ENCODE data around the gene MAP1B.
A peak's percentile ranks its signal among the peaks of the same experiment; 100 is the strongest.

The MAP1B gene

DNA sequence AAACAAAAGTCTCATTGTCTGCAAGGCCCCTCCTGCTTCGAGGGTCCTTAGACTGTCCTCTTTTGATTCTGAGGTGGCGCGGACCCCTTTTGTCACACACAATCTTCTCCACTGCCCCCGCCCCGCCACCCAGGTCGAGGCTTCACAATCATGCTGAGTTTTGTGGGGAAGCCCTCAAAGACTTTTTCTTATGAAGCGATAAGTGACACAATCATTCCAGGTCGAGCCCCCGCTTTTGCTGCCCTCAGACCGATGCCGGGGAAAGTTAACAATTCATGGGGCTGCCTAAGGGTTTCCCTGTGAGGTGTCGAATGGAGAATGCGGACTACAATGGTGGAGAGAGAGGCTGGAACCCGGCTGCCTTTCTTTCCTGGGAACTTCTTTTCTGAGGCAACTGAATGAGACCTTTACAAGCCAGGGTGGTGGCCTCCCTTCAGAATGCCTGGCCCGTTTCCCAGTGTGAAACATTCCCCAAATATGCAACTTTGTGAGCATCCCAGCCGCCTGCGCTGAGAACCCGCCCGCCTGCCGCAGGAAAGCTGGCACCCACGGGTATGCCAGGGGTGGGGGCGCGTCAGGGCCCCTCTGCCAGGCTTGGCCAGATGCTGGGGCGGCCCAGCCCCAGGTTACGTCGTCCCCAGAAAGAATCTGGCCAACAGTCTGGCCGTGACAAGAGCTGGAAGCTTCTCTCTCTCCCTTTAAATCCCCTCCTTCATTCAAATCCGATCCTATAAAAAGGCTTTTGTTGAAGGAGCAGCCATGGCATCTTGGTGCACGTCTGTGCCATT, 71.9 kb downstream of the MAP1B start:
- H3K27me3 ChIP-seq (ENCODE audit: control insufficient read depth, insufficient read depth, low read length) = no peaks in the 10 kb centered on the region

DNA sequence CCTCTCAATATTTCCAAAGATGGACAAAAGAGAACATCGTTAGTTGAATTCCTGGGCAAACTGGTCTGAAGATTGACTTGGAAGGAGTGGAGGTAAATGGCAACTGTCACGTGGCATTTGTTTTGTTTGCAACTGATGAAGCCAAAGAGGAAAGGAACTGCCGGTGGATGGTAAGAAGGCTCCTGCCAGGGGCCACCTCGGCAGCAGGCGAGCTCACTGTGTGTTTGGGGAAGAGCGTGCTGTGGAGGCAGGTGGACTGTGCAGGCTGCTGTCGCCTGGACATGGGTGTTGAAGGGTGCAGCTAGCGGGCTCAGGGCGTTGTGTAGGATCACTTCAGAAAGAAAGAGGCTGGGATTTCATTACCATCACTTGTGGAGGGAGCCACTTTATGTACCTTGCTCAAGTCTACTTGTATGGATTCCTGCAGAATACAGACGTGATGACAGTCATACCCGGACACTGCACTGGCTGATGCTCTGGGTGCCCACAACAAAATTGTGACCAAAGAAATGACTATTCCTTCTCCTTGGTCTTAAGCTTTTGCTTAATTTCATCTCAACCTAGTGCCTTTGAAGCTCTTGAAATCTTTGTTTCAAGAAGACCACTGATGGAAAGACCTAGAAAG, 72.7 kb downstream of the MAP1B start:
- Histone ChIP-seq H3K27me3 (ENCODE audit: control insufficient read depth, insufficient read depth, low read length) (no peaks in the 10 kb centered on the region), H3K36me3 (ENCODE audit: control insufficient read depth, insufficient read depth, low read length) (peaks cover 33% of the 10 kb centered on the region), H3K4me3 (ENCODE audit: low read depth, low read length) (no peak overlapping the region), H3K4me1 (ENCODE audit: control insufficient read depth, insufficient read depth, low read length) (peaks cover 22% of the 10 kb centered on the region), H3K9me3 (ENCODE audit: control insufficient read depth, insufficient read depth, low read length) (no peaks in the 10 kb centered on the region), H3K9ac (ENCODE audit: low read depth, low read length) (no peak overlapping the region), H3K27ac (ENCODE audit: low read depth, low read length) (peak overlapping the region; percentile 82)

More for the DNA sequence above, 71.9 kb downstream of the MAP1B start:
- Histone ChIP-seq H3K27ac (ENCODE audit: low read depth, low read length) (peak overlapping the region; percentile 82), H3K4me3 (ENCODE audit: low read depth, low read length) (no peak overlapping the region), H3K9ac (ENCODE audit: low read depth, low read length) (no peak overlapping the region), H3K9me3 (ENCODE audit: control insufficient read depth, insufficient read depth, low read length) (no peaks in the 10 kb centered on the region), H3K36me3 (ENCODE audit: control insufficient read depth, insufficient read depth, low read length) (peaks cover 26% of the 10 kb centered on the region), H3K4me1 (ENCODE audit: control insufficient read depth, insufficient read depth, low read length) (peaks cover 22% of the 10 kb centered on the region)

DNA sequence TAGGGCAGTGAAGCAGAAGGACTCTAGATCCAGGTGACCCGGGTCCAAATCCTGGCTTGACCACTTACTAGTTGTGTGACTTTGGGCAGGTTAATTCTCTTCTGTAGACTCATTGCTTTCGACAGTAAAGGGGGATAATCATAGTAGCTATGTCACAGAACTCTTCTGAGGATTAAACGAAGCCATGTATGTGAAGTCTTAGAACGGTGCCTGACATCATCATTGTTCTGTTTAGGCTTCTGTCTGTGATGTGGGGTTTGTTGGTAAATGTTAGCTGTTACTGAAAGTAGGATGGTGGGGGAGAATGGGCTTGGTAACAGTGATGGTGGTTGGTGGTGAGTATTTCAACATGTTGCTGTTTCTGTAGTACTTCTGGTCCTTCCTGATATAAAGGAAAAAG, 73.7 kb downstream of the MAP1B start:
- H3K4me1 ChIP-seq (ENCODE audit: control insufficient read depth, insufficient read depth, low read length) = peaks cover 22% of the 10 kb centered on the region
- no peak overlapping the region for H3K4me3 ChIP-seq (ENCODE audit: low read depth, low read length)
- H3K27ac ChIP-seq (ENCODE audit: low read depth, low read length) = no peak overlapping the region
- no peaks in the 10 kb centered on the region for H3K9me3 ChIP-seq (ENCODE audit: control insufficient read depth, insufficient read depth, low read length)
- H3K36me3 ChIP-seq (ENCODE audit: control insufficient read depth, insufficient read depth, low read length) = peaks cover 32% of the 10 kb centered on the region
- no peaks in the 10 kb centered on the region for H3K27me3 ChIP-seq (ENCODE audit: control insufficient read depth, insufficient read depth, low read length)
- no peak overlapping the region for H3K9ac ChIP-seq (ENCODE audit: low read depth, low read length)

DNA sequence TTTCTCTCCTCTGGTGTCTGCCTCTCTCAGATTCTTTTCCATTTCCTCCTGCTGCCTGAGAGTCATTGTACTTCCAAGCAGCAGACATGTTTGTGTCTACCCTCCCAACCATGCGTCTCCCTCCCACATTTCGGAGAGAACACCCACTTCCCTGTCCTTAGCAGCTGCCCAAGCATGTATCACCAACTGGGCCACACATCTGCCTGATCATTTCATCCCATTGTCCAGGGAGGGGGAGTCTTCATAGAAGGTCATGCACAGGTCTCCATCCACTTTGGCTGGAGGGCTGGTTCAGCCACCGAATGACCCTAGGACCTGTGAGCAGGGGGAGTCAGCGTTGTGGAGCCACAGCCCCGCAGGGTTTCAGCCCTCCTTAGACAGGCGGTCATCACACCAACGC, 75.4 kb downstream of the MAP1B start:
- Histone ChIP-seq H3K27ac (ENCODE audit: low read depth, low read length) (peak overlapping the region; percentile 5), H3K9me3 (ENCODE audit: control insufficient read depth, insufficient read depth, low read length) (no peaks in the 10 kb centered on the region), H3K27me3 (ENCODE audit: control insufficient read depth, insufficient read depth, low read length) (no peaks in the 10 kb centered on the region), H3K4me1 (ENCODE audit: control insufficient read depth, insufficient read depth, low read length) (peaks cover 22% of the 10 kb centered on the region), H3K4me3 (ENCODE audit: low read depth, low read length) (no peak overlapping the region), H3K36me3 (ENCODE audit: control insufficient read depth, insufficient read depth, low read length) (peaks cover 43% of the 10 kb centered on the region), H3K9ac (ENCODE audit: low read depth, low read length) (no peak overlapping the region; the same call in 1 of the 2 replicates)

DNA sequence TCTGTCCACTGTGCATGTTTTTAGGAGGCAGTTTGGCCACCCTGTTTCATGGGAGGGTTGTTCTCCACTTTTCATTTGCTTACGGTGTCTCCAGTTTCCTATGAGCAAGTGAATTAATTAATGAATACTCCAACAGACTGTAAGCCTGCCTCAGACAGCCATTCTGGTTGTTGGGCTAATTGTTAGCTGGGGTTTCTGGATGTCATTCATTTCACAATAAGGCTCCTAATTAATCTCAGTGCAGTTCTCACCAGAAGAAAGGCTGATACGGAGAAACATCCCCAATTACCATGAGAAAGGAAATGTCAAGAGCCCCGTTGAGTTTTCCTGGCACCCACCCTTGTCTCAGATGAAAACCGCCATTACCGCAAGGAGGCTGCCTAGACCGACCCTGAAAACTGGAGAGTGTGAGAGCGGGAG, 75.8 kb downstream of the MAP1B start:
- H3K9me3 ChIP-seq (ENCODE audit: control insufficient read depth, insufficient read depth, low read length) = no peaks in the 10 kb centered on the region
- peaks cover 47% of the 10 kb centered on the region for H3K36me3 ChIP-seq (ENCODE audit: control insufficient read depth, insufficient read depth, low read length)
- no peak overlapping the region for H3K4me3 ChIP-seq (ENCODE audit: low read depth, low read length)
- peak overlapping the region; percentile 26 for H3K27ac ChIP-seq (ENCODE audit: low read depth, low read length)
- H3K4me1 ChIP-seq (ENCODE audit: control insufficient read depth, insufficient read depth, low read length) = peaks cover 22% of the 10 kb centered on the region
- no peaks in the 10 kb centered on the region for H3K27me3 ChIP-seq (ENCODE audit: control insufficient read depth, insufficient read depth, low read length)
- H3K9ac ChIP-seq (ENCODE audit: low read depth, low read length) = no peak overlapping the region

DNA sequence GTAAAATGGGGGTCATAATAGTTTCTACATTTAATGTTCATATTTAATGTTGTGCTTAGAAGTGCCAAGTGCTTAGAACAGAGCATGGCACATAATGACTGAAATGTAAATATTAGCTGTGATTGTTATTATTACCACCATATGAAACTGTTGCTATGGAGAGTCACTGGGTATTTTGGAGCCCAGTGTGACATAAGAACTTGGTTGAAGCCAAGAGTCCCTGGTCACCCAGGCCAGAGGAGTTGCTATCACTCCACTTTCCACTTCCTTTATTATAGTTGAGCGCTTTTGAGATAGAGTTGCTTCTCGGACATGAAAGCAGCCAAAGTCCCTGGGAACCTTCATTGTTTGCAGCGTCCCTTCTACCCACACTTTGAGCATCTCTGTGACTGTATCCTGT, 77.1 kb downstream of the MAP1B start:
- Histone ChIP-seq H3K36me3 (ENCODE audit: control insufficient read depth, insufficient read depth, low read length) (peaks cover 59% of the 10 kb centered on the region), H3K4me1 (ENCODE audit: control insufficient read depth, insufficient read depth, low read length) (peaks cover 17% of the 10 kb centered on the region), H3K27me3 (ENCODE audit: control insufficient read depth, insufficient read depth, low read length) (no peaks in the 10 kb centered on the region), H3K4me3 (ENCODE audit: low read depth, low read length) (no peak overlapping the region), H3K9me3 (ENCODE audit: control insufficient read depth, insufficient read depth, low read length) (no peaks in the 10 kb centered on the region), H3K27ac (ENCODE audit: low read depth, low read length) (no peak overlapping the region), H3K9ac (ENCODE audit: low read depth, low read length) (no peak overlapping the region)

DNA sequence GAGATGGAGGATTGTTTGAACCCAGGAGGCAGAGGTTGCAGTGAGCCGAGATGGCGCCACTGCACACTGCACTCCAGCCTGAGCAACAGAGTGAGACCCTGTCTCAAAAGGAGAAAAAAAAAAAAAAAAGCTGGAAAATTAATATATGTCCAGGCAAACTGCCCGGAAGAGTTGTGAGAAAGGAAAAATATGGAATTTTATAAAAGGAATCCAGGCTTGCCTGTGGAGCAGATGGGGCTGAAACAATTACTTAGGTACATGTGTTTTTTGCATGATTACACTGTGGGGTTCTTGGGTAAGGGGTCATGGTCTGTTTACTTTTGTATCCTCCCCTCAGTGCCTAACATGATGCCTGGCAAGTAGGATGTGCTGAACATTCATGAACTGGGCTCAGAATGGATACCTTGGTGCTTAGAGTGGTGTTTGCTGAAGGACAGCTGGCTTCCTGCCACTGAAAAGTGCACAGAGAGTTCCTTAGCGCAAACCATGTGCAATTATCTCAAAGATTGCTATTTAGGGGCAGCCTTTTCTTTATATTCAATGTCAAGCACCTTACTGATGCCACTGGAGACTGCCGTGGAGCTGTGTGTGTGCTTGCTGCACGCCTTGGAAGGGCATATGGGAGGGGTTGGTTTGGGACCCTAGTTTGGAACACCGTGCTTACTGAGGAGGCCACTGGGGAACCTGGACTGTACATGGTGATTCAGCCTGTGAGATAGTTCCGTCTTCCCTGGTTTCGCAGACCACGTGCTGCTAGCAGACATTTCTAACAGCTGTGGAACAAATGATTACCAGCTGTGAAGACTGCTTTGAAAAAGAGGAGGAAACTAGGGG, 78.4 kb downstream of the MAP1B start:
- H3K27ac ChIP-seq (ENCODE audit: low read depth, low read length) = no peak overlapping the region
- H3K9me3 ChIP-seq (ENCODE audit: control insufficient read depth, insufficient read depth, low read length) = no peaks in the 10 kb centered on the region
- H3K4me3 ChIP-seq (ENCODE audit: low read depth, low read length) = no peak overlapping the region
- peaks cover 17% of the 10 kb centered on the region for H3K4me1 ChIP-seq (ENCODE audit: control insufficient read depth, insufficient read depth, low read length)
- no peak overlapping the region for H3K9ac ChIP-seq (ENCODE audit: low read depth, low read length)
- peaks cover 72% of the 10 kb centered on the region for H3K36me3 ChIP-seq (ENCODE audit: control insufficient read depth, insufficient read depth, low read length)
- H3K27me3 ChIP-seq (ENCODE audit: control insufficient read depth, insufficient read depth, low read length) = no peaks in the 10 kb centered on the region

DNA sequence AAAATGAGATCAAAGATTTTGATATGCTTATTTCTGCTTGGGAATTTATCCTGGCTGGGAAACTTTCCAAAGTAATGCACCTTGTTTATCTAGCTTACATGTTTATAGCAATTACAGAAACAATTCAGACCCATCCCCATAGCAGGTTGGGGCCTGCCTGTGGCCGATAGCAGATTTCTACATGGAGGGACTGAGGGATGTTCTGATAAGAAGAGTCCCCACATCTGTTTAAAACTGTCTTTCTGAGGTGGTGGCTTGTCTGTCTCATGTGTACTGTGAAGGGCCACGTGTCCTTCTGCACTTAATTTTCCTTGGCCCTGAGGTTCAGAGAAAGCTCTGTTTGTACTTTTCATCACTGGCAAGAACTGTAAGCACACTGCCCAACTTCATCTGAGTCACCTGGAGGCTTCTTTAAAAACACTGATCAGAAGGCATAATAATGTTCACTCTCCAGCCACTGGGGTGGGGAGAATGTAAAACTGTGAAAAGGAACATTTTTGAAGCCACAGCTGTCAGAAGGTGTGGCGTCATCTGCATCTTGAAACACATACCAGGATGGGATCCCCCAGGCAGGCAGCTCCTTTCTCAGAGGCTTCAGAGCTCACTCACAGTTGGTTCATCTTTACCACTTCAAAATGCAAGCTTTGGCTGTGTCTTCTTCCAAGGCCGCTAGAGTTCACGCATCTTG, 80.3 kb downstream of the MAP1B start:
- peaks cover 11% of the 10 kb centered on the region for H3K4me1 ChIP-seq (ENCODE audit: control insufficient read depth, insufficient read depth, low read length)
- H3K9ac ChIP-seq (ENCODE audit: low read depth, low read length) = no peak overlapping the region
- H3K36me3 ChIP-seq (ENCODE audit: control insufficient read depth, insufficient read depth, low read length) = peaks cover 89% of the 10 kb centered on the region
- no peaks in the 10 kb centered on the region for H3K27me3 ChIP-seq (ENCODE audit: control insufficient read depth, insufficient read depth, low read length)
- H3K4me3 ChIP-seq (ENCODE audit: low read depth, low read length) = no peak overlapping the region
- no peak overlapping the region for H3K27ac ChIP-seq (ENCODE audit: low read depth, low read length)
- H3K9me3 ChIP-seq (ENCODE audit: control insufficient read depth, insufficient read depth, low read length) = no peaks in the 10 kb centered on the region

DNA sequence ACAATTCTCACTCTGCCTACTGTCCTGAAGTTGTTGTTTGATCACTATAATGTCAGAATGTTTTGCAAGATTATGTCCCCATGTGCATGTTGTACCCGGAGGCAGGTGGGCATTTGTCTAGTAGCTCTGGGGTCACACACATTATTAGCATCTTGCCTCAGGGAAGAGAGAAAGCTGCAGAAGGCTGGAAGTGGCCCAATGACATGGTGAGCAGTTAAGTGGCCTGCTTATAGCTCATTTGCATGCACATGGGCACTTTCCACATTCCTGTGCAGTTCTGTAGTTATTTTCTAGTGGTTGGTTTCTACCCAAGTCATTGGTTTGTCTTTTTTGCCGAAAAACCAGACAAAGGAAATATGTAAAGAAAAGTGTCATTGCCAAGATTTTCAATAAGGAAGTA, 80.9 kb downstream of the MAP1B start:
- no peaks in the 10 kb centered on the region for H3K27me3 ChIP-seq (ENCODE audit: control insufficient read depth, insufficient read depth, low read length)
- H3K9ac ChIP-seq (ENCODE audit: low read depth, low read length) = no peak overlapping the region
- no peaks in the 10 kb centered on the region for H3K9me3 ChIP-seq (ENCODE audit: control insufficient read depth, insufficient read depth, low read length)
- peaks cover 5% of the 10 kb centered on the region for H3K4me1 ChIP-seq (ENCODE audit: control insufficient read depth, insufficient read depth, low read length)
- H3K27ac ChIP-seq (ENCODE audit: low read depth, low read length) = no peak overlapping the region
- H3K36me3 ChIP-seq (ENCODE audit: control insufficient read depth, insufficient read depth, low read length) = peaks cover 94% of the 10 kb centered on the region
- no peak overlapping the region for H3K4me3 ChIP-seq (ENCODE audit: low read depth, low read length)

DNA sequence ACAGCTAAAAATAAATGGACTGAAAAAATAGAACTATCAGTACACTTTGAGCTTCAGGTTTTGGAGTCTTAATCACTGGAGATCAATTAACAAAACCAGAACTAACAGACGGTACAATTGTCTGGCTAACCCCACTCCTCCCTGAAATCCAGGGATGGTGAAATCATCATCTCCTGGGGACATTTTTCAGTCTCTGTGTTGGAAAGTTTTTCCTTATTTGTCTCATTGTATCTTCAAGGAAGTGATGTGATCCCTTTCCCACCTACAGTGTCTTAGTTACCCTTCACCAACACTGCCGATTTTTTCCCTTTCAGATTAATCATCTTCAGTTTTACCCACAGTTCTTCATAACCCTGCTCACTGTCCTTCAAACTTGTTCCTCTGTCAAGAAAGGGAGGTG, 81.9 kb downstream of the MAP1B start:
- no peaks in the 10 kb centered on the region for H3K4me1 ChIP-seq (ENCODE audit: control insufficient read depth, insufficient read depth, low read length)
- H3K27me3 ChIP-seq (ENCODE audit: control insufficient read depth, insufficient read depth, low read length) = no peaks in the 10 kb centered on the region
- H3K9ac ChIP-seq (ENCODE audit: low read depth, low read length) = no peak overlapping the region
- no peak overlapping the region for H3K27ac ChIP-seq (ENCODE audit: low read depth, low read length)
- no peak overlapping the region for H3K4me3 ChIP-seq (ENCODE audit: low read depth, low read length)
- H3K9me3 ChIP-seq (ENCODE audit: control insufficient read depth, insufficient read depth, low read length) = no peaks in the 10 kb centered on the region
- peaks cover 93% of the 10 kb centered on the region for H3K36me3 ChIP-seq (ENCODE audit: control insufficient read depth, insufficient read depth, low read length)

Data from HUES48 (cell line).